ENCODE results near the gene GRM5.
"Not testable (repeated sequence)": the region's sequence is repeated elsewhere in the genome, so short reads cannot be mapped to it uniquely, and the experiment has no call there.

GRCh38 chr11:88463301-88463700 is 602.5 kb downstream of the GRM5 start:
- not testable (repeated sequence) for TF ChIP-seq CTCF, POLR2AphosphoS5, POLR2A (IDR thresholded peaks at IDR 0.05)

Data from stomach (tissue), 4 donors.